Measurements from ENCODE around the gene RNF215.

RNF215 gene

DNA sequence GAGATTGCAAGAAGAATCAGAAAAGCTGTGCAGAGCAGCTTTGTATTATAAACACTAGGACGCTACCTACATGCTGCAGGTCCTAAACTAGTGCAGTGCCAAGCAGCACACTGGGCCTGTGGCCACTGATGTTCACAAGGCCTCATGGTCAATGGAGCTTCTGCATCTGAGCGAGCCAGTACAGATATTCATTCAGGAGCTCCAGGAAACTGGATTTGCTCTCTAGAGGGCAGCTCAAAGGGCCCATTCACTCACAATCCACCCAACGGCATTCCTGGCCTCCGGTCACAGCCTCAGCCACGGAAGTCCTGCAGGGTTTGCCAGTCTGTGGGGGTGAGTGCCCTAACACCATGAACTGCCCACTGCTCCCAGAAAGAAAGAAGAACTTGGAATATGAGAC, 54.7 kb downstream of the RNF215 start:
- H3K27ac ChIP-seq: no peak overlapping the region
- TF ChIP-seq, protein P1, sequence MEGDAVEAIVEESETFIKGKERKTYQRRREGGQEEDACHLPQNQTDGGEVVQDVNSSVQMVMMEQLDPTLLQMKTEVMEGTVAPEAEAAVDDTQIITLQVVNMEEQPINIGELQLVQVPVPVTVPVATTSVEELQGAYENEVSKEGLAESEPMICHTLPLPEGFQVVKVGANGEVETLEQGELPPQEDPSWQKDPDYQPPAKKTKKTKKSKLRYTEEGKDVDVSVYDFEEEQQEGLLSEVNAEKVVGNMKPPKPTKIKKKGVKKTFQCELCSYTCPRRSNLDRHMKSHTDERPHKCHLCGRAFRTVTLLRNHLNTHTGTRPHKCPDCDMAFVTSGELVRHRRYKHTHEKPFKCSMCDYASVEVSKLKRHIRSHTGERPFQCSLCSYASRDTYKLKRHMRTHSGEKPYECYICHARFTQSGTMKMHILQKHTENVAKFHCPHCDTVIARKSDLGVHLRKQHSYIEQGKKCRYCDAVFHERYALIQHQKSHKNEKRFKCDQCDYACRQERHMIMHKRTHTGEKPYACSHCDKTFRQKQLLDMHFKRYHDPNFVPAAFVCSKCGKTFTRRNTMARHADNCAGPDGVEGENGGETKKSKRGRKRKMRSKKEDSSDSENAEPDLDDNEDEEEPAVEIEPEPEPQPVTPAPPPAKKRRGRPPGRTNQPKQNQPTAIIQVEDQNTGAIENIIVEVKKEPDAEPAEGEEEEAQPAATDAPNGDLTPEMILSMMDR (conservative IDR thresholded peaks at IDR 0.05): no peak
